Islet precursor cell (in vitro differentiated cells): ENCODE results near the gene FOXA2.

ENCODE experiments used
- DNase-seq: peaks from one replicate; pipeline ENCODE4 v3.0.0-alpha.2; 2018

FOXA2 gene

DNA sequence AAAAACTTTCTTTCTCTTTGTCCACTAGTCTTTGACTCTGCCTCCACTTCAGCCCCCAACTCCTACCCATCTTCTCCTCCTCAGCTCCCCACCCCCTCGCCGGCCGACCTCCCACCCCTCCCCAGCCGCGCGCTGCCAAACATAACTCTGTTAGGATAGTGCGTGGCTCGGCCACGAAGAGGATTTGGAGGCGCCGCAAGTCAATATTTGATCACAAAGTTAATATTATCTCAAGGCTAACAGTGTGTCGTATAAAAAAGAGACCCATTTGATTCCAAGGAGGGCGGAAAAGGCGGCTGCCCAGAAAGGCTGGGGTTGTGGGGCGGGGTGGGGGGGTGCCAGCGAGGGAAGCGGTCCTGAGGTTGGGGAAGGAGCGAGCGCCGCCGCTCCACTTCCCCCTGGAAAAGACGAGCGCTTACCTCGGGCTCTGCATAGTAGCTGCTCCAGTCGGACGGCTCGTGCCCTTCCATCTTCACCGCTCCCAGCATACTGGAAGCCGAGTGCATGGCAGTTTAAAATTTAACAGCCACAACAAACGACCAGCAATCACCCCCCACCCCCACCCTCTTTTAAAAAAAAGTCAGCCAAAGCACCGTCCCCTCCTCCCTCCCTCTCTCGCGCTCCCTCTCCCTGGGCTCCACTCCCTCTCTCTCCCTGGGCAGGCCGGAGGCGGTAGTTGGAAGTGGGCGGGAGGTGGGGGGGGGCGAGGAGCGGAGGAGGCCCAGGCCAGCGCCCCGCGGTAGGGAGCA is 425 bp downstream of the FOXA2 start:
- no peak for DNase-seq

DNA sequence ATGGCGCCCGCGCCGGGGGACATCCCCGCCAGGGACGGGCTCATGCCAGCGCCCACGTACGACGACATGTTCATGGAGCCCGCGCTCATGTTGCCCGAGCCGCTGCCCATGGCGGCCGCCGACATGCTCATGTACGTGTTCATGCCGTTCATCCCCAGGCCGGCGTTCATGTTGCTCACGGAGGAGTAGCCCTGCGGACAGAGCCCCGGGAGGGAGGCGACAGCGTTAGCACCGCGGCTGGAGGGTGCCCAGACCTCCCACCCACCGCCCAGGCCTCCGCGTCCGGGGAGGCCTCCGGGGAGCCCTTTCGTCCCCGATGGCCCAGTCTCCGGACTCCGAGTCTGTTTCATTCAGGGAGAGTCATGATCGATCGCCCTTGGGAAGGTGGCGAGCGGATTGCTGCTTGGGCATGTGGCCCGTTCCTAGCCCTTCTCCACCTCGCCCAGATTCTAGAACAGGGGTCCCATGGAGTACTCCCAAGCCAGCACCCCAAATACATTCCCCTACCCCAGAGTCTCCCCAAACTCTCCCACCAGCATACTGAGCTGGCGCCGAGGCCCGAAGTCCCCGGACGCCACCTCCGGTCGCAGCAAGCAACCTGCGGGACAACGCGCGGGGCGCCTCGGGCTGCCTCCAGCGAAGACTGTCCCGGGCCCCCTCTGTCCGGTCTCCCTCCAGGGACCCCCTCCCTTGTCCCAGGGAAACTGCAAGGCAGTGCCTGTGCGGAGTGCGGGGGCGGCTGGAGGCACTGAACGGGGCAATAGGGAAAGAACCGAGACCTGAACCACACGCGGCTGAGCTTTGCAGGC is 1.2 kb downstream of the FOXA2 start:
- no peak for DNase-seq

DNA sequence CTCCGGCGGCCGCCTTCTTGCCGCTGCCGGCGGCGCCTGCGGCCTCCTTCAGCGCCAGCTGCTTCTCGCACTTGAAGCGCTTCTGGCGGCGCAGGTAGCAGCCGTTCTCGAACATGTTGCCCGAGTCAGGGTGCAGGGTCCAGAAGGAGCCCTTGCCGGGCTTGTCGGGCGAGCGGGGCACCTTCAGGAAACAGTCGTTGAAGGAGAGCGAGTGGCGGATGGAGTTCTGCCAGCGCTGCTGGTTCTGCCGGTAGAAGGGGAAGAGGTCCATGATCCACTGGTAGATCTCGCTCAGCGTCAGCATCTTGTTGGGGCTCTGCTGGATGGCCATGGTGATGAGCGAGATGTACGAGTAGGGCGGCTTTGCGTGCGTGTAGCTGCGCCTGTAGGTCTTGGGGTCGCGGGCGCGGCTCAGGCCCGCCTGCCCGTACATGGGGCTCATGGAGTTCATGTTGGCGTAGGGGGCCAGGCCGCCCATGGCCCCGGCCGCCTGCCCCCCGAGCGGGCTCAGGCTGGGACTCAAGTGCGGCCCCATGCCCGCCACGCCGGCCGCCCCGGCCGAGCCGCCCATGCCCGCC is 1.9 kb downstream of the FOXA2 start:
- DNase-seq = no peak

DNA sequence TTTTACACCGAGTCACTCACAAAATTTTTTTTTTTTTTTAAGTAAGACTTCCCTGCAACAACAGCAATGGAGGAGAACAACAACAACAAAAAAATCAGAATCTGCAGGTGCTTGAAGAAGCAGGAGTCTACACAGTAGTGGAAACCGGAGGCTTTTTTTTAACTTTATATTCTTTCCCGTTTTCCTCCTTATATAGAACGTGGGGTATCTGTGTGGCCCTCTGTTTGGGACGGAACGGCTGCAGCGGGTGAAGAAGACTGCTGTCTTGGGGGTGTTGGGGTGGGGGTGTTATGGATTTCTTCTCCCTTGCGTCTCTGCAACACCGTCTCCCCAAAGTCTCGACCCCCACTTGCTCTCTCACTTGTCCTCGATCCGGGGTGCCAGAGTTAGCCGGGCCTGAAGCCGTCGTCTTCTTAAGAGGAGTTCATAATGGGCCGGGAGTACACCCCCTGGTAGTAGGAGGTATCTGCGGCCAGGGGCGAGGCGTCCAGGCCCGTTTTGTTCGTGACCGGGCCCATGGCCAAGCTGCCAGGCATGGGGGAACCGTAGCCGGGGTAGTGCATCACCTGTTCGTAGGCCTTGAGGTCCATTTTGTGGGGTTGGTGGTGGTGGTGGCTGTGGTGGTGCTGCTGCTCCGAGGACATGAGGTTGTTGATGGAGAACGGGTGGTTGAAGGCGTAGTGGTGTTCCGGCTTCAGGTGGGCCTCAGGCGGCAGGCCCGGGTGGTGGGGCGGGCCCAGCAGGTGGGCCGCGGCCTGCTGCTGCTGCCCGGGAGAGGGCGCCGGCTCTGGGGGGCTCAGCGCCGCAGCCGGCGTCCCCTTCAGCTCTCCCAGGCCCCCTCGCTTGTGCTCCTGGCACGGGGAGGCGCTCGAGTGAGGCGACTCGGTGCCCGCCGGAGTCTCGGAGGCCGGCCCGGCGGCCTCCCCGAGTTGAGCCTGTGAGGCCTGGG is 2.7 kb downstream of the FOXA2 start:
- DNase-seq = no peak

DNA sequence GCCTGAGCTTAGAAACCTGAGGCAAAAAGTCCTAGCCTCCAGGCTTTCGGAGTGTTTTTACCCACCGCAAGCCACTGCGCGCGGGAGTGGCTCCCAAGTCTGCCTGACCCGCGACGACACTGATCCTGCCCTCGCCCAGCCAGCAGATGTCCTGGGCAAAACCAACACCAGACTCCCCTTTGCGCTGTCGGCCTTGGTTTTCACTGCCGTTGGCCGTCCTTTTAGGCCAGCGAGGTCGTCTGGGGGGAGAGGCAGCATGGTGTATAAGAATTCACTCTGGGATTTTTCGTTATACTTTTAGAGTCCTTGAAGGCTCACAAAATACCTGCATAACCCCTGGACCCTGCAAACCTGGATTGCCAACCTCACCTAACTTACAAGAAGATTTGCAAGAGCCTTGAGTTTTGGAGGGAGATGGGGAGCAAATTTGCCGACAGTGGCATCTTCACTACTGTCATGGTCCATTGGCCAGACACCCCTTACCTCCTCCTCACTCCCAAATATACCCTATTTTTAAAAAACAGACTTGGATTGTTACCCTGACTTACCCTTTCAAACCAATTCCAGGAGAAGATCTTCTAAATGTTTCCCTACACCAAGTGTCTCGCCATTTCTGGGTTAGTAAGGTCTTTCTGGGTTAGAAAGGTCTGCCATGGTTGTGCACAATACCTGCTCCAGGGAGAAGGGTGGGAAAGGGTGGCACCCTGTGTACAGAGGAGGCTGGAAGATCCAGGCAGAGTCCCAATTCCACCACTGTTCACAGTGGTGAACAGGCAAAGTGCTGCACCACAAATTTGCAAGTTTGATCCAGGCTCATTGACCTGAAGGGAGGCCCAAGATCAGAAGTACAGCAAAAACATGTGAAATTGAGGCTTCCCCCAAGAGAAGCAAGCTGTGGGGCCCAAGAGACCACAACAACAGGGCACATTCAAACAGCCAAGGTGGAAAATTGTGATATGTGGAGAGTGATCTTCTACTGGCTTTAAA is 4.4 kb downstream of the FOXA2 start:
- DNase-seq = no peak

DNA sequence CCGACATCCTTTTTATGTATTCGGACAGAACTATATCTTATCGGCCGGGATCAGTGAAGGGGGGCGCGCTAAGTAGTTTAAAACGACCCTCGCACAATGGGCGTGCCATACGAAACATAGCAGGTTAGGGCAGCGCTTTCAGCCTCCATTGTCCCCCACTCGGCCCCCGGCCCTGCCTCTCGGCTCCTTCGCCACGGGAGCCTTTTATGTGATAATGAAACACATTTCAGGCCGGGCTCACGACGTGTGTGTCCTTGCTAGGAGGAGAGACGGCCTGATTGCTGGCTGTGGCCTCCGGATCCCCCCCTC is 5.3 kb downstream of the FOXA2 start:
- no peak for DNase-seq

DNA sequence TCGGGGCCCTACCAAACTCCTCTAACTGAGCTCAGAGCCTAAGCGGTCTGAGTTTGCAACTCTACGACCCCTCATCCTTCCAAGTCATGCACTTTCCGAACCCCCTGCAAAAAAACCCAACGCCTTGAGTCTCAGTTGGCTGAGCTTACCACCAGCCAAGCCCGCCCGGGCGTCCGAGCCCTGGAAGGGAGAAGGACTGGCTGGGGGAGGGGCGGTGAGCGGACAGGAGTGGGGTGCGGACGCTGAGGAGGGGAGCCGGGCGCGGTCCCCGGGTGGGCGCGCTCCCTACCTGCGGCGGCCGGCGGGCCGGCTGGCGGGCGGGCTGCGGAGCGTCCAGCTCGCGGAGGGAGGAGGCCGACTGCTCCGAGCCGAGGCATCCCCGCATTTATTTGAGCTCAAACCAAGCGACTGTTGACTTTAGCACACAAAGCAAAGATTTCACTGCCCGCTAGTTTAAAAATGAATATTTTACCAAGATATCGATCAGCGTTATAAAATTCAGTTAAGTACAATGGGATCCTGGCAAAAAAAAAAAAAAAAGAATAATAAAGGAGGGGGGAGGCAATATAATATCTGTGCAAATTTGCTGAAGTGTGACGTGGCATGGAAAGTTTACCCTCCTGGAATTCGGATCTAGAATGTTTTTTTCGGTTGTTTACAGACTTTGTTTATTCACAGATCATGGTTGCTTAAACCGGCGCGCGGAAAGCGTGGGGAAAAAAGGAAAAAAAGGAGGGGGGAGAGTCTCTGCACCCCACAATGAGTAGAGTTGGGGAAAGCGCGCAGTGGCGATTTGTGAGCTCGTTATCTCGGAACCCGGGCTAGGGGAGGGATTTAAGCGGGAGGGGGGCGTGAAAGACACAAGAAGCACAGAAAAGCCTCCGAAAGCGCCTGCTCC is 5.9 kb downstream of the FOXA2 start:
- no peak for DNase-seq

DNA sequence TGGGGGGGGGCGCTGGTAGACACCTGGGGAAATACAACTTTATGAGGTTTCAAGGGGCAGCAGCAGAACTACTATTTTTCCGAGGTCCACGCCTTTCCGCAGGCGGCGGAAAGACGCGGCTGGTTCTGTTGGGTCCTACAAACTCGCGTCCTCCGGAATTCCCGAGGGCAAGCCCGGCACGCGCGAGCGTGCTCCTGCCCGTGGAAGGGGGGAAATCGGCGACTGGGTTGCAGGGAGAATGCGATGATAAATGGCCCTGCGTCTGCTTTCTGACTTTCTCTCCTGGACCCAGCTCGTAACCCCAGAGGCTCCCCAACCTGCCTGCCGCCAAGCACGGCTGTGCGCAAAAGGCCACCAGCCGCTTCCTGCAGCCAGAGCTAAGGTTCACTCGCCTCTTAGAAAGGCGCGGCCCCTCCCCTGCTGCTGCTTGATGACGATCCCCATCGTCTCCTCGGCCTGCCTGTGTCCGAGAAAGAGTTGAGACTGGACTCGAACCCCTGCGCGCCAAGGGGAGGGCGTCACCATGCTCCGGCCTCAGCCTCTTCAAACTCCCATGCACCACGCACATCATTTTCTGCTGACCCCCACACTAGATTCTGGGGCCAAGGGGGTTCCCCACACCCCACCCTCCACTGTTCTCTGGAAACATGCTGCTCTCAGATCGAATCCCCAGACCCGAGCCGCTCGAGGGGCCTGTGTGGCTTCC is 6.7 kb downstream of the FOXA2 start:
- DNase-seq = no peak

DNA sequence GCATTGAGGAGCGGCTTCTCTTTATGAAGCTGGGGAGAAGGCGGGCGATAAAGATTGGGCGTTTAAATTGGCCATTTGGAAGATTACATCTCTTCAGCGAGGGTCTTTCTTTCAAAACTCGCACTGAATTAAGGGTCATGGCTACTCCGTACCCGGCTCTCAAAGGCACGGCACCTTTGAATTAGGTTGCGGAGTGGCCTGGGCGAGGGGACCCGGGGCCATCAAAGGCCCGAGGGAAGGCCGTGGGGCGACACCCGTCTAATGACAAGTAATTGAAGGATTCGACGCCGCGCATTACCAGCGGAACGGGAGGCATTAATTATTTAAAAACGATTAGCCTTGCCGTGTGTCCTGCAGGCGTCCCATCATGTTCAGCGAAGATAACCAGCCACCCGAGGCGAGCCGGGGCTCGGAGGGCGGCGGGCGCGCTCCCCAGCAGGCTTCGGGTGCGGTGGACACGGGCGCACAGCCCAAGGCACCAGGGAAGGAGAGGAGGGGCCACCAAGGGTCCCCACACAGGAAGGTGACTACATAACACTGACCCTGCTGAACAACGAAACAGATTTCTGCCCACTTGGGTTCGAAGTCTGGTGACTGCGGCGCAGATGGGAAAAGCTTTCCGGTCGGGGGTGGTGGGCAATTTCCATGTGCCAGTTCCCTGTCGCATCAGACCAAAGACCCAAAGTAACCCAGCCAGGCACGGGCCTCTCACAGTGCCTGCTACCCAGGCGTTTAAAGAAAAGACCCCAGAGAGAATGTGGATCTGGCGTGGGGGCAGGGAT is 7.4 kb downstream of the FOXA2 start:
- DNase-seq = no peak

DNA sequence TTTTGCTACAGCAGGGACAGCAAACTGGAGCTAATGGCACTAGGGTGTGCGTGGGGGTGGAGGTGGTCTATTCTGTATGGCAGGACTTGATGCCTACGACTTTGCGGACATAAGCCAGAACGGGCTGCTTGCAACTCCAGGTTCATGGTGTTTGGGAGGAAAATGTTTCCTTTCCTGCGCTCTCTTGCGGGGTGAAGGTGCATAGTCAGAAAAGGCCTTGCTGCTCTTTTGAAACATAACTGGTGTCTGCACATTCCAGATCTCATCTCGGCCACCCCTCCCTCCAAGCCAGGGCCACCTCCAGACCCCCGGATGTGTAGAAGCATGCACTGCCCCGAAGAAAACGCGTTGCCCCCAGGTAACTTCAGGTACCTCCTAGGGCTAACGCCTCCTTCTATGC is 8.1 kb downstream of the FOXA2 start:
- no peak for DNase-seq

DNA sequence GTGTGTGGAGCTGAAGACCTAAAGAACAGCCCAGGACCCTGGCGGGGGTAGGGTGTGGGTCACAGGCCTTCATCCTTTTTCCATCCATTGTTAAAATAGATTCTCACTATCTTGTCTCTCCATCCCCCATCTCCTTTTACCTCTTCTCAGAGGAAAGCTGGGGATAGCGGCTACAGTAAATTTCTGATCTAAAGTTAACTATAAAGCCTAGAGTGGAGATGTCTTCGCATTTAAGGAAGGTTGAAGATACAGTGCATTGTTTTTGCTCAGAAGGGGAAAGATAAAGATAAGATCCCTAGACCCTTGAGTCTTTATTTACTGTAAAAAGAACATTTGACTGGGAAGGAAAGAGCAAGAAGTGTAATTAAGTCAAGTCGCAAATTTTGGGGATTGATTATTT is 8.6 kb downstream of the FOXA2 start:
- DNase-seq = no peak

DNA sequence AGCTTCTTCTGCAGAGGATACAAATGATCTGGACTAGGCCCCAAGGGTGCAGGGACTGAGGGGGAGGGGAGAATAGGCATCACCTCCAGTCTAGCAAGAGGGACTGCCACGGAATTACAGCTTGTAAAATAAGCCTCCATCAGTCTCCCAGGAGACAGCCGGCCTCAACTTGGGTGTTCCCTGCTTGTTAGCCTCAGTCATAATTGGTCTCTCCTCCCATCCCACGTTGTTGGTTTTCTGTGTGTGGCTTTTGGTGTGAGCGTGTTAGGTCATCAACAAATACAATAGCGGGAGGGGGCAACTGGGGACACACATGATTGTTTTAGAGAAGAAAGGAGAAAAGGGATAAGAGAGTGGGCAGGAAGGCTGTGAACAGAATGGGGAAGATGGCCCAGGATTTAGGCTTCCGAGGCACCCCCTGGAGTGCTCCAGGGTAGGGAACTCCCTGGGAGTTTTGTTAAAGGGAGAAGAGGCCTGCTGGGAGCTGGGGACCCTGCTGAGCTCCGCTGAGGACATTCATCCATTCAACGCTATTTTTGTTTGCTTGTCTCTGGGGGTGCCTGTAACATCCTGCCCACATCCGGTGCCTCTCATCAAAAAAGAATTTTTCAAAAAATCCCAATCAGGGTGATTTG is 9.2 kb downstream of the FOXA2 start:
- no peak for DNase-seq

DNA sequence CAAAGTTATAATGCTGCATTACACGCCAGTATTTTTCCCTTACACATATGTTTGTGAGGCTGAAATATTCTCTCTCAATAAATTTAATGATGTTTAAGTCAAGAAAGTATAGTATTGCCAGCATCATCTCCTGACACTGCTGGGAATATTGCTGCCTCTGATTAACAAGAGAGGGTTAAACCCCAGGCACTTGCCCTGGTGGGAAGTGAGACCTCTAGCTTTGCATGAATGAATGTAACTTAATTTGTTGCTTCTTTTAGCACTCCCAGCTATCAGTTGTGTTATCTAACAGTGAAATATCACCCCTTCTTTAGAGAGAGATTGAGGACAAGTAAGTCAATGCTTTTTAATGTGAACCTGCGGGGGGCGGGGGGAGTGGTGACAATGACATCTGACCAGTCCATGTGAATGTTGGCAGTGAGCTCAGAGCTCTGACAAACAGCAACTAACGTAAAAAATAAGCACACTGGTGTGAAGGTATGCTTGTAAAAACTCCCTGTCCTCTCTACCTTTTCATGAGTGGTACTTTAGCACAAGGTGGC is 9.8 kb downstream of the FOXA2 start:
- no peak for DNase-seq

DNA sequence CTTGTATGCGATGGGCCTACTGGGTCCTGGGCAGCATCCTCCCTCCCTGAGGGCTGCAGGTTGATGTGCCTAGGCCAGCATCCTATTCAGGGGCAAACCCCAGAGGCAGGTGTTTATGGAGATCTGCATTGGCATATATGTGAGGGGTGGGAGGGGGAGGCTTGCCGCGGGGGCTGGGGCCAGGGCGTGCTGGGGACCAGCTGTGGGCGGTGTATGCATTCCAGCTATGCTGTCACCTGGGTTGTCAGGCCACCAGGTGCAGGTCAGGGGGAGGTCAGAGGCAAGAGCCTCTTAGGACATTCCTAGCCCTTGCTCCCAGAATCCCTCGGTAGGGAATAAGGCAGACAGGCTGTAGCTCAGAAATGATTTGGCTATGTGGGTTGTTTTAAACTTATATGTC is 11.9 kb downstream of the FOXA2 start:
- DNase-seq = no peak

DNA sequence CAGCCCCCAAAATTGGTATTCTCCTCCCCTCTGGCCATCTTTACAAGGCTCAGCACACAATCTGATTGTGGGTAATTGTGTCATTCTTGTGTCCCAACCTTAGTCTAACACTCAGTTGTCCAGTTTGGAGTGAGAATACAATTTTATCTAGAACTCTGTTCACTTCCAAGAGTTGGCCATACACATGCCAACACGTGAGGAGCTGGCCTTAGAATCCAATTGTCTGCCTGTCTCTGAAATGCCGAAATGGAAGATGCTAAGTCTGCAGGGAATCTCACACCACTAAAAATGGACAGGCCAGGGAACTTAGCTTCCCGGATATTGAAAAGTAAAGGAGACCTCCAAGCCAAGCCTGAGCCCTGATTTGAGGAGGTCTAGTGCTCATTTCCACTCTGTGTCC is 12.3 kb downstream of the FOXA2 start:
- no peak for DNase-seq

DNA sequence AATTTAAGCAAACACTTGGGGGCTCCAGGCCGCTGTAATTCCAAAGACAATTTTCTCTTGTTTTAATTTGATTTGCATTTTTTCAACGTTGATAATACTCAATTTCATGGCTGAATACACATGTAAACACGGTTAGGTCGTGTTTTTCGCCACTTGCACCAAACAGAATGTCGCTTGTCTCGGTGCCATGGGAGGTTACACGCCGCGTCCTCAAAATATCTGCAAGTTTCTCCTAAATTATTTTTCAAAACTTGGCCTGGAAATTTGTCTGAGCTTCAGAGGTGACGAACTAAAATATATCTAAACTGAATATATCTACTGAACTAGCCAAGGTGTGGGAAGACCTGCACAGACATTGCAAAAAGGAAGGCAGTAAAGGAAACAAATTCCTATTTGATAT is 15.0 kb downstream of the FOXA2 start:
- DNase-seq = no peak

DNA sequence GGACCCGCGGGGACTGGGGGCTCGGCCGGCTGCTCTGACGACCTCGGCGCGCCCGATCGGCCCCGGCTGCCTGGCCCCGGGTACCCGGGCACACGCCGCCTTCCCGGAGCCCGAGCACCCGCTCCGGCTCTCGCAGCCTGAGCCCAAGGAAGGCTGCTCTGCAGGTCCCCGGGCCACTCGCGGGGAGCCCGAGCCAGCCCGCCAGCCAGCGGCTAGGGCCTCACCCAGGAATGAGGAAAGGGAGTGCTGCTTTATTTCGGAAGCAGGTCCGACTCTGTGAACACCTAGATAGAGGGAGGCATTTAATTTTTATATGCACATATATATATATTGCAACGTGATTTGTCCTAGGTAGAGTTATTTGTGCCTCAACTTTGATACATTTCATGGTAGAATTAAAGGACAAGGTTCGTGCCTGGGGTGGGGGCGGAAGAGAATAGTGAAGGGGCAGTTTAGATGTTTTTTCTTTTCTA is 15.5 kb downstream of the FOXA2 start:
- no peak for DNase-seq
